HepG2 (cell line): ENCODE data around the gene AAR2. TPM values are rescaled to one million over a fixed set of nuclear protein-coding genes. Genes with fewer than 3 reads are reported as not detected.

ENCODE experiments used
- ATAC-seq: fragments of 200-7000 bp; cut with Tn5 transposase; 3 replicates; pipeline ENCODE4 v1.9.1; 2020; ENCODE audit warnings: mild to moderate bottlenecking, moderate library complexity
- BruUV-seq: library from RNA; stranded (reverse); fragments of 400-500 nt; replicated peaks from 2 replicates; lab custom pipeline; 2021; lab: Mats Ljungman, UMichigan
- CTCF ChIA-PET: fragments of 300-600 bp; formaldehyde crosslinking; extraction: SDS; loops from one replicate; lab custom pipeline; 2021; ENCODE audit warnings: low total read pairs, inconsistent platforms, low intra/inter-chr PET ratio; lab: Yijun Ruan, JAX
- POLR2A ChIA-PET: fragments of 350-600 bp; sonication (Branson Sonifier 250); formaldehyde crosslinking; loops from one replicate; lab custom pipeline; 2020; ENCODE audit warnings: antibody characterized with exemption, inconsistent platforms; lab: Yijun Ruan, JAX
- DNase-seq: peaks from one replicate; pipeline ENCODE4 v3.0.0-alpha.2; 2015; ENCODE audit warnings: low spot score
- FAIRE-seq: peaks from 3 replicates; lab custom pipeline; 2011; peaks lifted over from hg19 to GRCh38; lab: Jason Lieb, UNC
- H2AFZ ChIP-seq: one replicate; pipeline ENCODE4 v1.6.1; 2011; ENCODE audit warnings: low read length, inconsistent platforms
- H3K27ac ChIP-seq: fragments of 300-600 bp; 3 replicates; pipeline ENCODE4 v1.8.0; 2011; ENCODE audit warnings: mixed run types, mild to moderate bottlenecking, mixed read lengths, low read length, inconsistent platforms; ENCODE audit not compliant: insufficient read depth; ENCODE audit errors: extremely low read length
- H3K27me3 ChIP-seq, 2 experiments: fragments of 200-600 bp in 1 of 2; 2 replicates in 1 of 2; 3 replicates in 1 of 2; pipeline versions ENCODE4 v1.6.0 to v1.8.0; 2011; ENCODE audit warnings: low read length in 2 of 2, mild to moderate bottlenecking in 2 of 2, moderate library complexity in 2 of 2, inconsistent platforms in 1 of 2; ENCODE audit not compliant: insufficient read depth in 2 of 2, control insufficient read depth in 1 of 2
- H3K36me3 ChIP-seq, 2 experiments: fragments of 200-600 bp in 1 of 2; replicated peaks in 1 of 2; 2 replicates in 1 of 2; 3 replicates in 1 of 2; pipeline versions ENCODE4 v1.5.1 to v1.8.0; 2011; ENCODE audit warnings: low read length in 2 of 2, inconsistent platforms in 1 of 2; ENCODE audit not compliant: insufficient read depth in 2 of 2, control insufficient read depth in 1 of 2
- H3K4me1 ChIP-seq: 2 replicates; pipeline ENCODE4 v1.5.1; 2012; ENCODE audit warnings: low read length, inconsistent platforms; ENCODE audit not compliant: insufficient read depth
- H3K4me2 ChIP-seq: 2 replicates; pipeline ENCODE4 v1.6.0; 2011; ENCODE audit warnings: low read depth, low read length, inconsistent platforms
- H3K4me3 ChIP-seq, 3 experiments: fragments of 200-600 bp in 1 of 3; sonication (generic), shearing (Covaris generic) in 1 of 3; replicated peaks in 1 of 3; 2 replicates each; pipeline ENCODE4 v1.5.1; 2011 to 2016; ENCODE audit warnings: low read length in 3 of 3, inconsistent platforms in 2 of 3, low read depth in 2 of 3, mild to moderate bottlenecking in 2 of 3, control low read depth in 1 of 3, mixed read lengths in 1 of 3; ENCODE audit not compliant: insufficient read depth in 1 of 3
- H3K79me2 ChIP-seq: one replicate; pipeline ENCODE4 v1.6.1; 2011; ENCODE audit warnings: low read length, inconsistent platforms; ENCODE audit not compliant: insufficient read depth
- H3K9ac ChIP-seq: 2 replicates; pipeline ENCODE4 v1.6.0; 2011; ENCODE audit warnings: mild to moderate bottlenecking, low read depth, low read length, inconsistent platforms; ENCODE audit not compliant: insufficient read depth
- H3K9me3 ChIP-seq: 2 replicates; pipeline ENCODE4 v1.5.1; 2012; ENCODE audit warnings: mild to moderate bottlenecking, low read length
- H4K20me1 ChIP-seq: 2 replicates; pipeline ENCODE4 v1.6.0; 2011; ENCODE audit warnings: inconsistent platforms, mild to moderate bottlenecking, low read length, moderate library complexity; ENCODE audit not compliant: insufficient read depth
- AGO1 ChIP-seq: fragments of 200-400 bp; formaldehyde crosslinking; IDR thresholded peaks from 2 replicates; pipeline ENCODE4 v1.6.1; 2017; ENCODE audit warnings: mild to moderate bottlenecking, low read depth, low read length, moderate library complexity; ENCODE audit not compliant: poor library complexity, severe bottlenecking
- KDM1A ChIP-seq: IDR thresholded peaks from 2 replicates; pipeline ENCODE4 v1.6.1; 2016; ENCODE audit warnings: missing compliant biosample characterization
- KDM4B ChIP-seq: sonication (generic); formaldehyde crosslinking; IDR thresholded peaks from 2 replicates; pipeline ENCODE4 v1.4.0; 2020; ENCODE audit warnings: missing genetic modification reagents
- KLF11 ChIP-seq: IDR thresholded peaks from 2 replicates; pipeline ENCODE4 v1.6.1; 2016; ENCODE audit warnings: missing compliant biosample characterization
- NFE2 ChIP-seq: sonication (generic); formaldehyde crosslinking; IDR thresholded peaks from 2 replicates; pipeline ENCODE4 v1.4.0; 2020; ENCODE audit warnings: missing genetic modification reagents
- SATB2 ChIP-seq: sonication (generic); formaldehyde crosslinking; IDR thresholded peaks from 2 replicates; pipeline ENCODE4 v1.5.0; 2020; ENCODE audit warnings: missing genetic modification reagents
- SMC3 ChIP-seq: IDR thresholded peaks from 2 replicates; pipeline ENCODE4 v1.6.1; 2011; ENCODE audit warnings: low read length, improper control_type of control experiment
- ZNF605 ChIP-seq: sonication (generic); formaldehyde crosslinking; IDR thresholded peaks from 2 replicates; pipeline ENCODE4 v1.8.0; 2022; ENCODE audit warnings: mild to moderate bottlenecking, missing genetic modification reagents
- ZNF616 ChIP-seq: sonication (generic); formaldehyde crosslinking; IDR thresholded peaks from 2 replicates; pipeline ENCODE4 v1.5.0; 2020; ENCODE audit warnings: low read depth, mild to moderate bottlenecking, missing genetic modification reagents
- ZNF724P ChIP-seq: sonication (generic); formaldehyde crosslinking; IDR thresholded peaks from 2 replicates; pipeline ENCODE4 v1.8.0; 2022; ENCODE audit warnings: missing genetic modification reagents, borderline replicate concordance
- WGBS: methylation state at CpG from one replicate; pipeline ENCODE4 v1.1.6; 2017; ENCODE audit warnings: low lambda C conversion rate; 5-methylcytosine and 5-hydroxymethylcytosine counted together
- in situ Hi-C: cut with HindIII; loops from 2 replicates; pipeline ENCODE4 v1.10.0; 2017; ENCODE audit warnings: low pct_unique_long_range_greater_than_20kb; ENCODE audit not compliant: extremely low pct_ligation_motif_present
- intact Hi-C: fragments of 100-400 bp; cut with micrococcal nuclease; formaldehyde crosslinking; loops from one replicate; pipeline ENCODE4 v1.10.0; 2022; ENCODE audit not compliant: unreplicated experiment
- polyA plus RNA-seq, 8 experiments: library from polyadenylated mRNA; depleted of rRNA in 3 of 8; stranded (reverse) in 7 of 8; unstranded in 1 of 8; fragments of >200 nt; fragmentation: Illumina TruSeq in 4 of 8; extraction: Trizol in 4 of 8; gene quantifications; 2 replicates each; pipeline versions ENCODE4 v1.2.1 to v1.2.3, GENCODE V29; 2011 to 2016; ENCODE audit warnings: low read depth in 4 of 8, missing spikeins in 1 of 8, mixed read lengths in 1 of 8; ENCODE audit not compliant: insufficient read depth in 1 of 8
- total RNA-seq, 5 experiments: library from RNA; depleted of rRNA; stranded (reverse); fragments of >200 nt; fragmentation: Illumina TruSeq; extraction: Trizol; gene quantifications; 2 replicates each; pipeline ENCODE4 v1.2.3, GENCODE V29; 2016; ENCODE audit warnings: low read depth in 1 of 5
- TF ChIP-seq, protein P1 (sequence below): sonication (generic); formaldehyde crosslinking; IDR thresholded peaks from 2 replicates; pipeline ENCODE4 v1.5.1; 2020; ENCODE audit warnings: missing genetic modification reagents, mild to moderate bottlenecking, borderline replicate concordance
- TF ChIP-seq, protein P2 (sequence below): sonication (generic); formaldehyde crosslinking; IDR thresholded peaks from 2 replicates; pipeline ENCODE4 v1.4.0; 2020; ENCODE audit warnings: missing genetic modification reagents, mild to moderate bottlenecking, borderline replicate concordance
- TF ChIP-seq, protein P3 (sequence below): sonication (generic); formaldehyde crosslinking; IDR thresholded peaks from 2 replicates; pipeline ENCODE4 v1.4.0; 2020; ENCODE audit warnings: missing genetic modification reagents, borderline replicate concordance
- TF ChIP-seq, protein P4 (sequence below): IDR thresholded peaks from 2 replicates; pipeline ENCODE4 v1.6.1; 2018; ENCODE audit warnings: missing genetic modification reagents, mild to moderate bottlenecking, missing compliant biosample characterization

AAR2 gene
- total and polyA plus RNA-seq, 2 of the 13 experiments (the other 11 are each of a cell fraction or from before 2014, with no cell fraction given), result 45.2 to 46.2 TPM

DNA sequence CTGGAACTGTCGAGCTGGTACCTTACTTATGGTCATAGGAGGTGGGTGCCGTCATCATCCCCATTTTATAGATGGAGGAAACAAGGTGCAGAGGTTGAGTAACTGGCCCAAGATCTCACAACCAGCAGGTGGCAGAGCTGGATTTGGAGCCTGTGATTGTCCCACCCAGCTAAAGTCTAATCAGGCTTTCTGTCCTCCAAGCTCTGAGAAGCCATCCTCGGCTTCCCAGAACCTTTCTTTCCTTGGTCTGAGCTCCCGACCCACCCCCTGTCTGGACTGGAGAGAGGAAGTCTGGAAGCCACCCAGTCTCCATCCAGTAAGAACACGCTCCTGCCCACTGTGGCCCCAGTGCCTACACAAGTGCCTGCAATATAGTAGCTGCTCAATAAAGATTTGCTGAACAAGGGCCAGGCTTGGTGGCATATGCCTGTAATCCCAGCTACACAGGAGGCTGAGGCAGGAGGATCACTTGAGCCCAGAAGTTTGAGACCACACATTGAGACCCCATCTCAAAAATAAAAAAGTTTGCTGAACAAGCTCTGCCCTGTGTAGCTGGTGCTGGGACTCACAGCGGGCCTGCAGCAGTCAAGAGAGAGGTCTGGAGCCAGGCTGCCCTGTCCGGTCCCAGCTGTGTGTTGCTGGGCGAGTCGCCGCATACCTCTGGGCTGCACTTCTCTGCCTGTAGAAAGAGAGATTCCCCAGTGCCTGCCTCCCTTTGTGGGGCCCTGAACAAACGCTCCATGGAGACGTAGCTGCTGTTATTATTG, 37.3 kb downstream of the AAR2 start:
- no peak for DNase-seq
- 47% methylated on average over 8 of the region's 12 CpGs for WGBS
- H3K9me3 ChIP-seq, result no peaks in the 10 kb centered on the region
- H3K79me2 ChIP-seq, result peaks cover 3% of the 10 kb centered on the region
- CTCF ChIA-PET, result interaction anchor here (0.7 to 1.2 kb wide), 2 partner anchors 126 to 166 kb away, joined by 4 to 5 read pairs; no protein-coding TSS in a partner anchor
- no peaks in the 10 kb centered on the region for H3K36me3 ChIP-seq
- no peak overlapping the region for H3K4me2 ChIP-seq
- no peak overlapping the region for H3K9ac ChIP-seq
- POLR2A ChIA-PET, result interaction anchor here (1.1 kb wide), 1 partner anchor 37 kb away, joined by 3 read pairs; no protein-coding TSS in a partner anchor
- no peak for FAIRE-seq
- no peak overlapping the region for H3K4me3 ChIP-seq
- H3K27me3 ChIP-seq, result peaks cover 0 to 27% of the 10 kb centered on the region in 2 experiments; a peak in 4 of 5 replicates
- H4K20me1 ChIP-seq, result no peaks in the 10 kb centered on the region
- peaks cover 30% of the 10 kb centered on the region for H3K4me1 ChIP-seq
- in situ Hi-C loops, result no loop called here
- no peak; the same call in 2 of the 3 replicates for ATAC-seq
- BruUV-seq, result no TSS peak
- no peak overlapping the region for H3K27ac ChIP-seq
- no peak overlapping the region for H2AFZ ChIP-seq
- intact Hi-C loops, result loop anchor here (10.0 kb wide), 1 partner anchor 121 kb away; no protein-coding TSS in a partner anchor
- TF ChIP-seq KLF11 (no peak), SATB2 (CRISPR knock-in tag) (no peak), ZNF724P (CRISPR knock-in tag) (no peak), AGO1 (no peak), KDM4B (CRISPR knock-in tag) (no peak), ZNF605 (CRISPR knock-in tag) (no peak), NFE2 (no peak), SMC3 (peak; percentile 34; the same call in 1 of the 2 replicates), ZNF616 (no peak), KDM1A (CRISPR knock-in tag) (peak; percentile 84)
- TF ChIP-seq, protein P1, sequence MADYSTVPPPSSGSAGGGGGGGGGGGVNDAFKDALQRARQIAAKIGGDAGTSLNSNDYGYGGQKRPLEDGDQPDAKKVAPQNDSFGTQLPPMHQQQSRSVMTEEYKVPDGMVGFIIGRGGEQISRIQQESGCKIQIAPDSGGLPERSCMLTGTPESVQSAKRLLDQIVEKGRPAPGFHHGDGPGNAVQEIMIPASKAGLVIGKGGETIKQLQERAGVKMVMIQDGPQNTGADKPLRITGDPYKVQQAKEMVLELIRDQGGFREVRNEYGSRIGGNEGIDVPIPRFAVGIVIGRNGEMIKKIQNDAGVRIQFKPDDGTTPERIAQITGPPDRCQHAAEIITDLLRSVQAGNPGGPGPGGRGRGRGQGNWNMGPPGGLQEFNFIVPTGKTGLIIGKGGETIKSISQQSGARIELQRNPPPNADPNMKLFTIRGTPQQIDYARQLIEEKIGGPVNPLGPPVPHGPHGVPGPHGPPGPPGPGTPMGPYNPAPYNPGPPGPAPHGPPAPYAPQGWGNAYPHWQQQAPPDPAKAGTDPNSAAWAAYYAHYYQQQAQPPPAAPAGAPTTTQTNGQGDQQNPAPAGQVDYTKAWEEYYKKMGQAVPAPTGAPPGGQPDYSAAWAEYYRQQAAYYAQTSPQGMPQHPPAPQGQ (CRISPR knock-in tag), result no peak
- TF ChIP-seq, protein P2, sequence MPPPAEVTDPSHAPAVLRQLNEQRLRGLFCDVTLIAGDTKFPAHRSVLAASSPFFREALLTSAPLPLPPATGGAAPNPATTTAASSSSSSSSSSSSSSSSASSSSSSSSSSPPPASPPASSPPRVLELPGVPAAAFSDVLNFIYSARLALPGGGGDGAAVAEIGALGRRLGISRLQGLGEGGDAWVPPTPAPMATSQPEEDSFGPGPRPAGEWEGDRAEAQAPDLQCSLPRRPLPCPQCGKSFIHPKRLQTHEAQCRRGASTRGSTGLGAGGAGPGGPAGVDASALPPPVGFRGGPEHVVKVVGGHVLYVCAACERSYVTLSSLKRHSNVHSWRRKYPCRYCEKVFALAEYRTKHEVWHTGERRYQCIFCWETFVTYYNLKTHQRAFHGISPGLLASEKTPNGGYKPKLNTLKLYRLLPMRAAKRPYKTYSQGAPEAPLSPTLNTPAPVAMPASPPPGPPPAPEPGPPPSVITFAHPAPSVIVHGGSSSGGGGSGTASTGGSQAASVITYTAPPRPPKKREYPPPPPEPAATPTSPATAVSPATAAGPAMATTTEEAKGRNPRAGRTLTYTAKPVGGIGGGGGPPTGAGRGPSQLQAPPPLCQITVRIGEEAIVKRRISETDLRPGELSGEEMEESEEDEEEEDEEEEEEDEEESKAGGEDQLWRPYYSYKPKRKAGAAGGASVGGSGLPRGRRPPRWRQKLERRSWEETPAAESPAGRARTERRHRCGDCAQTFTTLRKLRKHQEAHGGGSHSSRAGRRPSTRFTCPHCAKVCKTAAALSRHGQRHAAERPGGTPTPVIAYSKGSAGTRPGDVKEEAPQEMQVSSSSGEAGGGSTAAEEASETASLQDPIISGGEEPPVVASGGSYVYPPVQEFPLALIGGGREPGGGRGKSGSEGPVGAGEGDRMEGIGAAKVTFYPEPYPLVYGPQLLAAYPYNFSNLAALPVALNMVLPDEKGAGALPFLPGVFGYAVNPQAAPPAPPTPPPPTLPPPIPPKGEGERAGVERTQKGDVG (CRISPR knock-in tag), result no peak
- TF ChIP-seq, protein P3, sequence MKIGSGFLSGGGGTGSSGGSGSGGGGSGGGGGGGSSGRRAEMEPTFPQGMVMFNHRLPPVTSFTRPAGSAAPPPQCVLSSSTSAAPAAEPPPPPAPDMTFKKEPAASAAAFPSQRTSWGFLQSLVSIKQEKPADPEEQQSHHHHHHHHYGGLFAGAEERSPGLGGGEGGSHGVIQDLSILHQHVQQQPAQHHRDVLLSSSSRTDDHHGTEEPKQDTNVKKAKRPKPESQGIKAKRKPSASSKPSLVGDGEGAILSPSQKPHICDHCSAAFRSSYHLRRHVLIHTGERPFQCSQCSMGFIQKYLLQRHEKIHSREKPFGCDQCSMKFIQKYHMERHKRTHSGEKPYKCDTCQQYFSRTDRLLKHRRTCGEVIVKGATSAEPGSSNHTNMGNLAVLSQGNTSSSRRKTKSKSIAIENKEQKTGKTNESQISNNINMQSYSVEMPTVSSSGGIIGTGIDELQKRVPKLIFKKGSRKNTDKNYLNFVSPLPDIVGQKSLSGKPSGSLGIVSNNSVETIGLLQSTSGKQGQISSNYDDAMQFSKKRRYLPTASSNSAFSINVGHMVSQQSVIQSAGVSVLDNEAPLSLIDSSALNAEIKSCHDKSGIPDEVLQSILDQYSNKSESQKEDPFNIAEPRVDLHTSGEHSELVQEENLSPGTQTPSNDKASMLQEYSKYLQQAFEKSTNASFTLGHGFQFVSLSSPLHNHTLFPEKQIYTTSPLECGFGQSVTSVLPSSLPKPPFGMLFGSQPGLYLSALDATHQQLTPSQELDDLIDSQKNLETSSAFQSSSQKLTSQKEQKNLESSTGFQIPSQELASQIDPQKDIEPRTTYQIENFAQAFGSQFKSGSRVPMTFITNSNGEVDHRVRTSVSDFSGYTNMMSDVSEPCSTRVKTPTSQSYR (CRISPR knock-in tag), result 0 out of 2 replicates have a peak, but pooled peaks have one; percentile 10
- TF ChIP-seq, protein P4, sequence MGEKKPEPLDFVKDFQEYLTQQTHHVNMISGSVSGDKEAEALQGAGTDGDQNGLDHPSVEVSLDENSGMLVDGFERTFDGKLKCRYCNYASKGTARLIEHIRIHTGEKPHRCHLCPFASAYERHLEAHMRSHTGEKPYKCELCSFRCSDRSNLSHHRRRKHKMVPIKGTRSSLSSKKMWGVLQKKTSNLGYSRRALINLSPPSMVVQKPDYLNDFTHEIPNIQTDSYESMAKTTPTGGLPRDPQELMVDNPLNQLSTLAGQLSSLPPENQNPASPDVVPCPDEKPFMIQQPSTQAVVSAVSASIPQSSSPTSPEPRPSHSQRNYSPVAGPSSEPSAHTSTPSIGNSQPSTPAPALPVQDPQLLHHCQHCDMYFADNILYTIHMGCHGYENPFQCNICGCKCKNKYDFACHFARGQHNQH (CRISPR knock-in tag), result no peak
